ENCODE results near the gene UTP14C. TPM values are rescaled to one million over a fixed set of nuclear protein-coding genes. Genes with fewer than 3 reads are reported as not detected.

UTP14C gene
- total RNA-seq, result 19.2 and 20.1 TPM in 2 replicates

GRCh38 chr13:52024481-52024880 lies at the start of gene UTP14C:
TSS of gene UTP14C (plus strand) at chr13:52024691. CDS start at chr13:52028805, 4,114 bp downstream.

GRCh38 chr13:52010890-52011631 lies 13.4 kb upstream of the UTP14C start, which contains the start of gene ATP7B:
TSS of gene ATP7B (minus strand) at chr13:52011450. CDS start at chr13:52011337, 113 bp downstream.

GRCh38 chr13:52011632-52012511 lies 12.6 kb upstream of the UTP14C start, which contains the start of gene ALG11:
TSS of gene ALG11 (plus strand) at chr13:52012398. CDS start at chr13:52012419, 21 bp downstream.

Other genes with a start within 250 kb of the UTP14C start
- gene DHRS12, start 220.5 kb upstream of the UTP14C start, total RNA-seq, result 4.3 and 6.4 TPM in 2 replicates
- not detected in 2 replicates for gene TMEM272, start 179.5 kb upstream of the UTP14C start, total RNA-seq
- not detected in 2 replicates for gene CCDC70, start 162.7 kb upstream of the UTP14C start, total RNA-seq
- 1.8 and 1.9 TPM in 2 replicates for gene ATP7B, start 13.2 kb upstream of the UTP14C start, total RNA-seq
- 33.3 and 46.0 TPM in 2 replicates for gene ALG11, start 12.3 kb upstream of the UTP14C start, total RNA-seq
- gene NEK5, start 104.4 kb downstream of the UTP14C start, total RNA-seq, result 0.39 and 0.43 TPM in 2 replicates
- gene NEK3, start 134.9 kb downstream of the UTP14C start, total RNA-seq, result 11.6 and 13.6 TPM in 2 replicates